Measurements from ENCODE around the gene FOSL1. TPM values are rescaled to one million over a fixed set of nuclear protein-coding genes. Genes with fewer than 3 reads are reported as not detected.

The FOSL1 gene
- total and polyA plus RNA-seq, 2 donors (not counting 3 experiments of a cell fraction or from before 2014, with no cell fraction given): 18.1 to 53.8 TPM

DNA sequence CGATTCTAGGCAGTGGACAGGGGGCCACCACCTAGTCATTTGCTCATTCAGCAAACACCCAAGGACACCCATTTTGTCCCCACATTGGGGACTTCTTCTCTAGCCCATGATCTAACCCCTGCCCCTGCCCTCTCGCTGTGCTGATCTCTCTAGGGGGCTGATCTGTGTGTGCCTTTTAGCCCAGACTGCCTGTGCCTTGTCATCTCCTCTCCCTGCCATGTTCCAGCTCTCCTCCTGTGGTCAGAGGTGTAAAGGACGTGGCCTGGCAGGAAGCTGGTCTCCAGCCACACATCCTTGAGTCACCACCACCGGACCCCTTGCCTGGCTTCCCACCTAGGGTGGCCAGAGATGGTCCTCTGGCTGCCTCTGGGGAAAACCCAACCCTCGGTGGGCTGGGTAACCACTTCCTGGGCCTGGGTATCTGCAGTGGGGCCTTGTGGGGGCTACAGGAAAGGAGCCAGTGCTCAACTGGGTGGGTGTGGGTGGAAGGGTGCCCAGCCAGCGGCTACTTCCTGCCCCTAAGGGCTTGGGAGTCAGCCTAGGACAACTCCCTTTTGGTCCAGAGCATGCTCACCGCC is 19.3 kb downstream of the FOSL1 start:
- TF ChIP-seq, protein P1, sequence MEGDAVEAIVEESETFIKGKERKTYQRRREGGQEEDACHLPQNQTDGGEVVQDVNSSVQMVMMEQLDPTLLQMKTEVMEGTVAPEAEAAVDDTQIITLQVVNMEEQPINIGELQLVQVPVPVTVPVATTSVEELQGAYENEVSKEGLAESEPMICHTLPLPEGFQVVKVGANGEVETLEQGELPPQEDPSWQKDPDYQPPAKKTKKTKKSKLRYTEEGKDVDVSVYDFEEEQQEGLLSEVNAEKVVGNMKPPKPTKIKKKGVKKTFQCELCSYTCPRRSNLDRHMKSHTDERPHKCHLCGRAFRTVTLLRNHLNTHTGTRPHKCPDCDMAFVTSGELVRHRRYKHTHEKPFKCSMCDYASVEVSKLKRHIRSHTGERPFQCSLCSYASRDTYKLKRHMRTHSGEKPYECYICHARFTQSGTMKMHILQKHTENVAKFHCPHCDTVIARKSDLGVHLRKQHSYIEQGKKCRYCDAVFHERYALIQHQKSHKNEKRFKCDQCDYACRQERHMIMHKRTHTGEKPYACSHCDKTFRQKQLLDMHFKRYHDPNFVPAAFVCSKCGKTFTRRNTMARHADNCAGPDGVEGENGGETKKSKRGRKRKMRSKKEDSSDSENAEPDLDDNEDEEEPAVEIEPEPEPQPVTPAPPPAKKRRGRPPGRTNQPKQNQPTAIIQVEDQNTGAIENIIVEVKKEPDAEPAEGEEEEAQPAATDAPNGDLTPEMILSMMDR (IDR thresholded peaks at IDR 0.05; ENCODE audit: extremely low read depth in 1 of 2, insufficient read depth in 1 of 2, low read depth in 1 of 2, low read length in 2 of 2): no peak
- TF ChIP-seq MYC (IDR thresholded peaks at IDR 0.05; ENCODE audit: low read depth, low read length): no peak
- no peak for TF ChIP-seq POLR2AphosphoS5 (IDR thresholded peaks at IDR 0.05; ENCODE audit: insufficient read depth, low read depth, low read length)
- no peak for TF ChIP-seq POLR2A (IDR thresholded peaks at IDR 0.05; ENCODE audit: low read depth, low read length)
- TF ChIP-seq, protein P2, sequence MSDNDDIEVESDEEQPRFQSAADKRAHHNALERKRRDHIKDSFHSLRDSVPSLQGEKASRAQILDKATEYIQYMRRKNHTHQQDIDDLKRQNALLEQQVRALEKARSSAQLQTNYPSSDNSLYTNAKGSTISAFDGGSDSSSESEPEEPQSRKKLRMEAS (IDR thresholded peaks at IDR 0.05; ENCODE audit: insufficient read depth, insufficient read length): no peak
- TF ChIP-seq GATA2 (IDR thresholded peaks at IDR 0.05; ENCODE audit: insufficient read depth, insufficient read length, low read depth, low read length): no peak
- TF ChIP-seq EZH2 (IDR thresholded peaks at IDR 0.05; ENCODE audit: borderline replicate concordance, low read depth, low read length, severe bottlenecking): no peak
- no peak for TF ChIP-seq JUN (IDR thresholded peaks at IDR 0.05; ENCODE audit: borderline replicate concordance, insufficient read depth, insufficient read length, low read depth)
- TF ChIP-seq FOS (IDR thresholded peaks at IDR 0.05; ENCODE audit: borderline replicate concordance, insufficient read depth, low read length): no peak
- H3K9ac ChIP-seq (replicated peaks; ENCODE audit: extremely low read depth, insufficient read depth, low read length): no peak overlapping the region
- POLR2A ChIA-PET: no interaction called here
- no peak overlapping the region for H3K27ac ChIP-seq (ENCODE audit: insufficient read depth, low read depth, low read length)
- BruUV-seq (replicated peaks): no TSS peak
- peaks cover 4 to 27% of the 10 kb centered on the region in 2 experiments for H3K36me3 ChIP-seq (ENCODE audit: control insufficient read depth in 2 of 2, extremely low read depth in 1 of 2, insufficient read depth in 2 of 2, low read length in 2 of 2)
- no peaks in the 10 kb centered on the region for H3K27me3 ChIP-seq (ENCODE audit: control insufficient read depth in 2 of 2, insufficient read depth in 2 of 2, low read length in 2 of 2)
- intact Hi-C loops (cut with micrococcal nuclease): no loop called here
- no peak overlapping the region for H3K4me3 ChIP-seq (replicated peaks in 1 of 3; ENCODE audit: insufficient read depth in 1 of 3, low read depth in 1 of 3, low read length in 3 of 3)
- no peak for DNase-seq (ENCODE audit: low read depth, low spot score)
- dilution Hi-C loops (cut with MboI; ENCODE audit: extremely low pct_ligation_motif_present, low sequenced_read_pairs): no loop called here
- no peaks in the 10 kb centered on the region for H3K9me3 ChIP-seq (replicated peaks; ENCODE audit: control insufficient read depth, insufficient read depth, low read length)
- no peaks in the 10 kb centered on the region for H3K4me1 ChIP-seq (ENCODE audit: control insufficient read depth, extremely low read depth, insufficient read depth, low read length)
- no peaks in the 10 kb centered on the region for H4K20me1 ChIP-seq (replicated peaks; ENCODE audit: control insufficient read depth, extremely low read depth, insufficient read depth, low read length)
- FAIRE-seq: no peak
- no peak overlapping the region for H2AFZ ChIP-seq (ENCODE audit: low read depth, low read length)
- no peaks in the 10 kb centered on the region for H3K79me2 ChIP-seq (ENCODE audit: control insufficient read depth, insufficient read depth, low read length)
- CTCF ChIA-PET: interaction anchor here (0.9 to 1.8 kb wide), 4 partner anchors 20 to 108 kb away, joined by 3 to 4 read pairs (median 4); partner anchors contain the start of gene MUS81
- H3K4me2 ChIP-seq (ENCODE audit: insufficient read depth, low read length): no peak overlapping the region
- H3K9me1 ChIP-seq (replicated peaks; ENCODE audit: control insufficient read depth, extremely low read depth, insufficient read depth, low read length): no peaks in the 10 kb centered on the region

All from endothelial cell of umbilical vein (primary cell).